H9 (cell line): ENCODE data around the gene FOXA2. TPM values are rescaled to one million over a fixed set of nuclear protein-coding genes. Genes with fewer than 3 reads are reported as not detected.

Experiments
- DNase-seq: peaks from one replicate; pipeline ENCODE4 v3.0.0-alpha.2; 2017
- H2AFZ ChIP-seq: one replicate; pipeline ENCODE4 v1.6.1; 2013; ENCODE audit warnings: mild to moderate bottlenecking, low read length, control low read depth, moderate library complexity
- H2AK5ac ChIP-seq: 2 replicates; pipeline ENCODE4 v1.6.1; 2013; ENCODE audit warnings: low read length, control low read depth, mixed read lengths; ENCODE audit not compliant: insufficient read length
- H2BK120ac ChIP-seq: one replicate; pipeline ENCODE4 v1.6.1; 2013; ENCODE audit warnings: low read depth, mild to moderate bottlenecking, low read length, control low read depth, inconsistent platforms; ENCODE audit not compliant: poor library complexity, severe bottlenecking
- H2BK12ac ChIP-seq: 2 replicates; pipeline ENCODE4 v1.6.1; 2013; ENCODE audit warnings: low read length, control low read depth, mixed read lengths, low read depth; ENCODE audit not compliant: insufficient read length
- H2BK15ac ChIP-seq: 2 replicates; pipeline ENCODE4 v1.6.1; 2013; ENCODE audit warnings: low read depth, low read length, control low read depth
- H2BK20ac ChIP-seq: one replicate; pipeline ENCODE4 v1.6.1; 2013; ENCODE audit warnings: low read depth, mild to moderate bottlenecking, low read length, control low read depth, inconsistent platforms; ENCODE audit not compliant: poor library complexity, severe bottlenecking
- H2BK5ac ChIP-seq: 2 replicates; pipeline ENCODE4 v1.6.1; 2013; ENCODE audit warnings: low read length, control low read depth, mixed read lengths; ENCODE audit not compliant: insufficient read length
- H3K14ac ChIP-seq: 2 replicates; pipeline ENCODE4 v1.6.1; 2013; ENCODE audit warnings: low read length, control low read depth; ENCODE audit not compliant: insufficient read depth
- H3K18ac ChIP-seq: 2 replicates; pipeline ENCODE4 v1.6.1; 2013; ENCODE audit warnings: low read depth, mild to moderate bottlenecking, mixed read lengths, low read length, control low read depth; ENCODE audit not compliant: insufficient read length
- H3K23ac ChIP-seq: 2 replicates; pipeline ENCODE4 v1.6.1; 2013; ENCODE audit warnings: low read length, control low read depth, mixed read lengths, low read depth; ENCODE audit not compliant: insufficient read length
- H3K23me2 ChIP-seq: 2 replicates; pipeline ENCODE4 v1.6.1; 2013; ENCODE audit warnings: low read depth, mild to moderate bottlenecking, mixed read lengths, low read length, control low read depth; ENCODE audit not compliant: insufficient read length, poor library complexity, severe bottlenecking
- H3K27ac ChIP-seq: 2 replicates; pipeline ENCODE4 v1.5.1; 2013; ENCODE audit warnings: low read length, control low read depth, mixed read lengths, low read depth; ENCODE audit not compliant: insufficient read length
- H3K27me3 ChIP-seq: 2 replicates; pipeline ENCODE4 v1.6.1; 2013; ENCODE audit warnings: low read length, control low read depth, inconsistent platforms; ENCODE audit not compliant: insufficient read depth
- H3K4ac ChIP-seq: 2 replicates; pipeline ENCODE4 v1.6.1; 2013; ENCODE audit warnings: low read depth, mild to moderate bottlenecking, control low read depth, inconsistent platforms, low read length, moderate library complexity
- H3K4me1 ChIP-seq: 2 replicates; pipeline ENCODE4 v1.6.1; 2013; ENCODE audit warnings: low read length, control low read depth, inconsistent platforms; ENCODE audit not compliant: insufficient read depth
- H3K4me2 ChIP-seq: 2 replicates; pipeline ENCODE4 v1.6.1; 2013; ENCODE audit warnings: low read length, control low read depth, mixed read lengths; ENCODE audit not compliant: insufficient read length, insufficient read depth
- H3K56ac ChIP-seq: 2 replicates; pipeline ENCODE4 v1.6.1; 2013; ENCODE audit warnings: low read depth, mild to moderate bottlenecking, mixed read lengths, low read length, control low read depth; ENCODE audit not compliant: insufficient read length
- H3K79me1 ChIP-seq: 2 replicates; pipeline ENCODE4 v1.6.1; 2013; ENCODE audit warnings: low read depth, mild to moderate bottlenecking, moderate library complexity, low read length, control low read depth, inconsistent platforms; ENCODE audit not compliant: insufficient read depth, poor library complexity, severe bottlenecking
- H3K79me2 ChIP-seq: 2 replicates; pipeline ENCODE4 v1.6.1; 2013; ENCODE audit warnings: low read length, control low read depth, inconsistent platforms; ENCODE audit not compliant: insufficient read depth
- H3K9ac ChIP-seq: 2 replicates; pipeline ENCODE4 v1.6.1; 2013; ENCODE audit warnings: low read length, control low read depth, mixed read lengths; ENCODE audit not compliant: insufficient read length; ENCODE audit errors: extremely low read depth
- H3K9me3 ChIP-seq: one replicate; pipeline ENCODE4 v1.6.1; 2013; ENCODE audit warnings: low read depth, low read length, inconsistent platforms; ENCODE audit not compliant: control insufficient read depth
- H3T11ph ChIP-seq: one replicate; pipeline ENCODE4 v1.6.1; 2013; ENCODE audit warnings: mild to moderate bottlenecking, low read length, control low read depth, inconsistent platforms
- H4K20me1 ChIP-seq: one replicate; pipeline ENCODE4 v1.6.1; 2013; ENCODE audit not compliant: control insufficient read depth, insufficient read length, insufficient read depth
- H4K5ac ChIP-seq: 2 replicates; pipeline ENCODE4 v1.6.1; 2013; ENCODE audit warnings: low read depth, mild to moderate bottlenecking, mixed read lengths, low read length, control low read depth; ENCODE audit not compliant: insufficient read length
- H4K8ac ChIP-seq: replicated peaks from 2 replicates; pipeline ENCODE4 v1.6.1; 2013; ENCODE audit warnings: low read length, control low read depth, mixed read lengths, low read depth; ENCODE audit not compliant: insufficient read length
- H4K91ac ChIP-seq: 2 replicates; pipeline ENCODE4 v1.6.1; 2013; ENCODE audit warnings: low read depth, mild to moderate bottlenecking, moderate library complexity, mixed read lengths, low read length, control low read depth; ENCODE audit not compliant: insufficient read length
- H3K27ac Mint-ChIP-seq, 3 experiments: 2 replicates in 2 of 3; 3 replicates in 1 of 3; pipeline ENCODE4 v1.8.0; 2020 to 2021; ENCODE audit warnings: mixed read lengths in 3 of 3, mild to moderate bottlenecking in 1 of 3, moderate library complexity in 1 of 3
- H3K27me3 Mint-ChIP-seq: 2 replicates; pipeline ENCODE4 v1.8.0; 2021; ENCODE audit warnings: low read depth, mild to moderate bottlenecking, moderate library complexity, mixed read lengths
- H3K36me3 Mint-ChIP-seq, 3 experiments: 2 replicates in 2 of 3; 3 replicates in 1 of 3; pipeline ENCODE4 v1.8.0; 2020 to 2021; ENCODE audit warnings: low read depth in 3 of 3, mixed read lengths in 3 of 3; ENCODE audit not compliant: insufficient read depth in 1 of 3
- H3K4me1 Mint-ChIP-seq, 2 experiments: 2 replicates each; pipeline ENCODE4 v1.8.0; 2020; ENCODE audit warnings: mixed read lengths in 2 of 2
- H3K4me3 Mint-ChIP-seq, 2 experiments: 2 replicates in 1 of 2; 3 replicates in 1 of 2; pipeline ENCODE4 v1.8.0; 2020 to 2021; ENCODE audit warnings: mild to moderate bottlenecking in 2 of 2, mixed read lengths in 2 of 2, moderate library complexity in 1 of 2
- H3K9me3 Mint-ChIP-seq, 2 experiments: 2 replicates in 1 of 2; 3 replicates in 1 of 2; pipeline ENCODE4 v1.8.0; 2020; ENCODE audit warnings: mild to moderate bottlenecking in 2 of 2, mixed read lengths in 2 of 2, moderate library complexity in 1 of 2
- CTCF ChIP-seq: fragments of 200-600 bp; sonication (generic); conservative IDR thresholded peaks from 3 replicates; pipeline ENCODE4 v1.8.0; 2021; ENCODE audit warnings: antibody characterized with exemption, mild to moderate bottlenecking
- WGBS: extraction: QIAGEN DNeasy Blood & Tissue Kit; methylation state at CpG from one replicate; pipeline ENCODE4 v1.1.7; 2013; ENCODE audit warnings: missing lambda C conversion rate, low lambda C conversion rate, mixed read lengths; ENCODE audit not compliant: insufficient read length; ENCODE audit errors: extremely low coverage; 5-methylcytosine and 5-hydroxymethylcytosine counted together
- total RNA-seq: library from RNA; stranded (reverse); gene quantifications from 2 replicates; pipeline ENCODE4 v1.2.1, GENCODE V29; 2021

Gene FOXA2
- total RNA-seq, 1 experiment from 2014 or later = not detected

GRCh38 chr20:22615425-22615824 lies 31.1 kb upstream of the FOXA2 start:
- H2AK5ac ChIP-seq = no peak overlapping the region
- no peak overlapping the region for H3K23ac ChIP-seq
- no peaks in the 10 kb centered on the region for H3K79me2 ChIP-seq
- Mint-ChIP-seq H3K4me1 (peaks cover 31 to 38% of the 10 kb centered on the region in 2 experiments), H3K9me3 (peaks cover 0 to 9% of the 10 kb centered on the region in 2 experiments; a peak in 3 of 5 replicates), H3K4me3 (no peak overlapping the region), H3K36me3 (peaks cover 0 to 7% (median 3%) of the 10 kb centered on the region in 3 experiments; a peak in 1 of 7 replicates), H3K27ac (no peak overlapping the region), H3K27me3 (peaks cover 49% of the 10 kb centered on the region)
- no peaks in the 10 kb centered on the region for H4K20me1 ChIP-seq
- H3K79me1 ChIP-seq = no peaks in the 10 kb centered on the region
- H3T11ph ChIP-seq = no peak overlapping the region
- DNase-seq = no peak
- H2BK12ac ChIP-seq = no peak overlapping the region
- H4K8ac ChIP-seq = no peak overlapping the region
- no peak overlapping the region for H2BK5ac ChIP-seq
- H3K4ac ChIP-seq = no peak overlapping the region
- no peak overlapping the region for H3K9ac ChIP-seq
- H2BK120ac ChIP-seq = no peak overlapping the region
- TF ChIP-seq CTCF = no peak
- no peak overlapping the region for H2BK20ac ChIP-seq
- H3K14ac ChIP-seq = no peak overlapping the region
- no peak overlapping the region for H3K27ac ChIP-seq
- no peaks in the 10 kb centered on the region for H3K9me3 ChIP-seq
- H3K4me2 ChIP-seq = no peak overlapping the region
- WGBS = no CpG with 5 or more reads among the region's 6 CpGs
- H3K18ac ChIP-seq = no peak overlapping the region
- no peak overlapping the region for H2AFZ ChIP-seq
- no peak overlapping the region for H3K56ac ChIP-seq
- H4K5ac ChIP-seq = no peak overlapping the region
- peaks cover 2% of the 10 kb centered on the region for H3K23me2 ChIP-seq
- H4K91ac ChIP-seq = no peak overlapping the region
- no peaks in the 10 kb centered on the region; the same call in 1 of the 2 replicates for H3K27me3 ChIP-seq
- H3K4me1 ChIP-seq = no peaks in the 10 kb centered on the region
- no peak overlapping the region for H2BK15ac ChIP-seq
